Measurements from ENCODE around the gene DUSP22. TPM values are rescaled to one million over a fixed set of nuclear protein-coding genes. Genes with fewer than 3 reads are reported as not detected.

The DUSP22 gene
- total and polyA plus RNA-seq, 9 of the 15 experiments (the other 6 are each of a cell fraction or from before 2014, with no cell fraction given) = 9.3 to 19.4 (median 11.8) TPM

- H3K9ac ChIP-seq (ENCODE audit: insufficient read depth in 1 of 2, low read depth in 2 of 2, low read length in 2 of 2) = no peak overlapping the region
- ATAC-seq = no peak
- FAIRE-seq = no peak
- H4K20me1 ChIP-seq (replicated peaks; ENCODE audit: control insufficient read depth, insufficient read depth, low read length) = no peaks in the 10 kb centered on the region; the same call in none of the 2 replicates
- H3K4me3 ChIP-seq = no peak overlapping the region
- no peak for TF ChIP-seq ZBTB33 (CRISPR knock-in tag; IDR thresholded peaks at IDR 0.05)
- no peak for TF ChIP-seq ADNP (tag; IDR thresholded peaks at IDR 0.05)
- no peak for TF ChIP-seq POLR2A (conservative IDR thresholded peaks at IDR 0.05)
- TF ChIP-seq ZZZ3 (IDR thresholded peaks at IDR 0.05) = no peak
- no peak for TF ChIP-seq RNF219 (CRISPR knock-in tag; IDR thresholded peaks at IDR 0.05)
- TF ChIP-seq ELF2 (CRISPR knock-in tag; IDR thresholded peaks at IDR 0.05) = no peak
- in situ Hi-C loops (cut with MboI) (no loop called here), intact Hi-C loops (cut with micrococcal nuclease) (no loop called here)
- H3K27me3 ChIP-seq (ENCODE audit: control insufficient read depth in 2 of 2, insufficient read depth in 2 of 2, low read length in 2 of 2) = peaks cover 57 to 73% of the 10 kb centered on the region in 2 experiments
- no TSS peak for BruUV-seq (replicated peaks)
- no peaks in the 10 kb centered on the region for H3K79me2 ChIP-seq (ENCODE audit: control insufficient read depth, insufficient read depth, low read length)
- H3K4me1 ChIP-seq (replicated peaks in 1 of 2; ENCODE audit: control insufficient read depth in 2 of 2, insufficient read depth in 2 of 2, low read length in 2 of 2) = no peaks in the 10 kb centered on the region; a peak in 1 of 5 replicates
- DNase-seq (ENCODE audit: extremely low read depth in 1 of 4, low spot score in 3 of 4) = no peak
- no peak overlapping the region for H3K27ac ChIP-seq (ENCODE audit: extremely low read depth, low read depth, low read length)
- H3K36me3 ChIP-seq (ENCODE audit: control insufficient read depth, insufficient read depth, low read length) = no peaks in the 10 kb centered on the region
- 3% methylated on average over 2 of the region's 2 CpGs for WGBS (ENCODE audit: insufficient coverage, low coverage, missing lambda C conversion rate)
- no peaks in the 10 kb centered on the region for H3K9me3 ChIP-seq (replicated peaks; ENCODE audit: control insufficient read depth, insufficient read depth, low read depth, low read length)
- H2AFZ ChIP-seq (ENCODE audit: low read depth, low read length) = no peak overlapping the region
- H3K9me1 ChIP-seq (ENCODE audit: control insufficient read depth, insufficient read depth, low read length) = no peaks in the 10 kb centered on the region
- ChIA-PET POLR2A (interaction anchor here (0.6 to 1.1 kb wide), 3 partner anchors 16 to 99 kb away, joined by 3 to 4 read pairs (median 3); no protein-coding TSS in a partner anchor), CTCF (ENCODE audit: low intra/inter-chr PET ratio) (no interaction called here)
- no peak overlapping the region for H3K4me2 ChIP-seq (ENCODE audit: insufficient read depth, low read length)
Measured at GRCh38 chr6:398065-398464, 105.8 kb downstream of the DUSP22 start.
